Kidney (tissue), 14 donors: ENCODE results near the gene PITPNM3. TPM values are rescaled to one million over a fixed set of nuclear protein-coding genes. Genes with fewer than 3 reads are reported as not detected.

Source experiments
- DNase-seq, 5 donors: peaks; one replicate each; pipeline ENCODE4 v3.0.0-alpha.2; 2013 to 2020
- FAIRE-seq: peaks from 2 replicates; lab custom pipeline; 2012; peaks lifted over from hg19 to GRCh38; lab: Jason Lieb, UNC
- H3K27ac ChIP-seq, 2 donors: one replicate each; pipeline ENCODE4 v1.7.0; 2013; ENCODE audit warnings: low read depth in 2 of 2, low read length in 2 of 2, inconsistent platforms in 1 of 2
- H3K27me3 ChIP-seq: one replicate; pipeline ENCODE4 v1.7.1; 2013; ENCODE audit warnings: low read length, inconsistent platforms; ENCODE audit not compliant: control insufficient read depth, insufficient read depth
- H3K36me3 ChIP-seq, 3 donors: one replicate each; pipeline versions ENCODE4 v1.7.0 to v1.7.1; 2013; ENCODE audit warnings: low read length in 3 of 3, control low read depth in 1 of 3, inconsistent platforms in 1 of 3; ENCODE audit not compliant: insufficient read depth in 3 of 3, control insufficient read depth in 2 of 3
- H3K4me1 ChIP-seq, 3 donors: one replicate each; pipeline versions ENCODE4 v1.7.0 to v1.7.1; 2013; ENCODE audit warnings: low read length in 3 of 3, inconsistent platforms in 1 of 3, low read depth in 1 of 3; ENCODE audit not compliant: control insufficient read depth in 2 of 3, insufficient read depth in 2 of 3
- H3K4me3 ChIP-seq, 3 donors: one replicate each; pipeline versions ENCODE4 v1.7.0 to v1.8.1; 2013; ENCODE audit warnings: low read length in 3 of 3, control low read depth in 1 of 3, inconsistent platforms in 1 of 3
- H3K9ac ChIP-seq, 3 donors: one replicate each; pipeline versions ENCODE4 v1.7.0 to v1.7.1; 2013; ENCODE audit warnings: low read length in 3 of 3, control low read depth in 1 of 3, inconsistent platforms in 1 of 3
- H3K9me3 ChIP-seq, 3 donors: one replicate each; pipeline versions ENCODE4 v1.7.0 to v1.7.1; 2013; ENCODE audit warnings: low read length in 3 of 3, control low read depth in 1 of 3, inconsistent platforms in 1 of 3; ENCODE audit not compliant: control insufficient read depth in 2 of 3, insufficient read depth in 1 of 3
- intact Hi-C: fragments of 100-400 bp; cut with DNase I; formaldehyde crosslinking; loops from one replicate; pipeline ENCODE4 v1.11.1; 2022
- polyA plus RNA-seq: library from polyadenylated mRNA; stranded (reverse); fragments of 350-450 nt; fragmentation: Illumina TruSeq; extraction: RNeasy Lipid Tissue Mini Kit (QIAGEN cat#74804); gene quantifications from one replicate; pipeline ENCODE4 v1.2.3, GENCODE V29; 2014; ENCODE audit warnings: low read depth, low replicate concordance; ENCODE audit not compliant: insufficient read depth
- total RNA-seq: library from RNA; stranded (reverse); fragmentation: NEBNext Ultra II Directional; extraction: Animal tissue kit (Norgen Biotek cat#: 25700); gene quantifications from one replicate; pipeline ENCODE4 v1.2.1, GENCODE V29; 2021
- TF ChIP-seq, protein P1 (sequence below): IDR thresholded peaks from 3 replicates; pipeline ENCODE4 v1.5.1; 2012; ENCODE audit warnings: mild to moderate bottlenecking, moderate library complexity, borderline replicate concordance; ENCODE audit not compliant: insufficient read depth; ENCODE audit errors: extremely low read depth
- donor health status: control.
- donor health status: control.
- donor health status: control.
- donor health status: control.
- donor health status: control.
- donor health status: DM: yes; HTN: yes; CAD: no.
- donor health status: Normal renal cell carcinoma (clear cell type).

Gene PITPNM3
- total and polyA plus RNA-seq, 2 donors from 2014 or later = 1.8 to 9.1 TPM

GRCh38 chr17:6437956-6438355, 118.4 kb downstream of the PITPNM3 start:
- Histone ChIP-seq H3K27me3 (no peaks in the 10 kb centered on the region), H3K36me3 (no peaks in the 10 kb centered on the region), H3K27ac (no peak overlapping the region), H3K9me3 (no peaks in the 10 kb centered on the region), H3K4me3 (no peak overlapping the region), H3K9ac (no peak overlapping the region), H3K4me1 (no peaks in the 10 kb centered on the region)
- intact Hi-C loops = no loop called here
- TF ChIP-seq, protein P1, sequence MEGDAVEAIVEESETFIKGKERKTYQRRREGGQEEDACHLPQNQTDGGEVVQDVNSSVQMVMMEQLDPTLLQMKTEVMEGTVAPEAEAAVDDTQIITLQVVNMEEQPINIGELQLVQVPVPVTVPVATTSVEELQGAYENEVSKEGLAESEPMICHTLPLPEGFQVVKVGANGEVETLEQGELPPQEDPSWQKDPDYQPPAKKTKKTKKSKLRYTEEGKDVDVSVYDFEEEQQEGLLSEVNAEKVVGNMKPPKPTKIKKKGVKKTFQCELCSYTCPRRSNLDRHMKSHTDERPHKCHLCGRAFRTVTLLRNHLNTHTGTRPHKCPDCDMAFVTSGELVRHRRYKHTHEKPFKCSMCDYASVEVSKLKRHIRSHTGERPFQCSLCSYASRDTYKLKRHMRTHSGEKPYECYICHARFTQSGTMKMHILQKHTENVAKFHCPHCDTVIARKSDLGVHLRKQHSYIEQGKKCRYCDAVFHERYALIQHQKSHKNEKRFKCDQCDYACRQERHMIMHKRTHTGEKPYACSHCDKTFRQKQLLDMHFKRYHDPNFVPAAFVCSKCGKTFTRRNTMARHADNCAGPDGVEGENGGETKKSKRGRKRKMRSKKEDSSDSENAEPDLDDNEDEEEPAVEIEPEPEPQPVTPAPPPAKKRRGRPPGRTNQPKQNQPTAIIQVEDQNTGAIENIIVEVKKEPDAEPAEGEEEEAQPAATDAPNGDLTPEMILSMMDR = no peak
- no peak for DNase-seq
- FAIRE-seq = no peak

GRCh38 chr17:6437466-6437865, 118.9 kb downstream of the PITPNM3 start:
- Histone ChIP-seq H3K27ac (no peak overlapping the region), H3K27me3 (no peaks in the 10 kb centered on the region), H3K4me3 (no peak overlapping the region), H3K36me3 (no peaks in the 10 kb centered on the region), H3K9ac (no peak overlapping the region), H3K4me1 (no peaks in the 10 kb centered on the region), H3K9me3 (no peaks in the 10 kb centered on the region)
- TF ChIP-seq, protein P1 = no peak
- intact Hi-C loops = no loop called here
- FAIRE-seq (no peak), DNase-seq (no peak)

- no peaks in the 10 kb centered on the region for H3K27me3 ChIP-seq
- no peak overlapping the region for H3K27ac ChIP-seq
- no peaks in the 10 kb centered on the region for H3K4me1 ChIP-seq
- H3K36me3 ChIP-seq = no peaks in the 10 kb centered on the region
- FAIRE-seq (no peak), DNase-seq (peak in 4 of 5 donors; percentile 72 to 82 (median 77))
- H3K9ac ChIP-seq = no peak overlapping the region
- TF ChIP-seq, protein P1 = peak; percentile 81
- H3K4me3 ChIP-seq = no peak overlapping the region
- no peaks in the 10 kb centered on the region for H3K9me3 ChIP-seq
- intact Hi-C loops = no loop called here
Measured at GRCh38 chr17:6435968-6436367, 120.4 kb downstream of the PITPNM3 start.

DNA sequence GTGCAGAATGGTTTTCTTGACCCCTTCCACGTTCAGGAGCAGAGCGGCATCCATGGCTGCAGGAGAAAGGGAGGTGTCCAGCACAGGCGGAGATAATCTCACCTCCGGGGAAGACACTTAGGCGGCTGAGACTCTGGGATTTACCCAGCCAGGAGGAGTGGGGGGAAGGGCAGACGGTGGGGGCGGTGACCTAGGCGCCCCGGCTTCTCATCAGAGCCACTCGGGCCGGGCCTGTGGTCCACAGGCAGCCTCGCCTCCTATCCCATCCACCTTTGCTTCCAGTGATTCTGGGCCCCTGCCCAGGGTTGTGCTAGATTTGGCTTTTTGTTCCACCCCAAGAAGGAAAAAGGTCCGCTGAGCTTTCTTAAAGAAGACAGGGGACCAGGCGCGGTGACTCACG, 121.3 kb downstream of the PITPNM3 start, which contains the start of gene AIPL1:
Gene AIPL1, minus strand, starts transcription at position 71 of the 400 bp plus-strand sequence. Its CDS starts 17 bp downstream, at position 54.
- H3K27ac ChIP-seq = no peak within 1 kb of the TSS
- intact Hi-C loops = no loop called here
- DNase-seq (no peak), FAIRE-seq (no peak)
- no peaks in the 10 kb centered on the region for H3K9me3 ChIP-seq
- no peak within 1 kb of the TSS for H3K9ac ChIP-seq
- no peaks in the 10 kb centered on the region for H3K36me3 ChIP-seq
- no peaks in the 10 kb centered on the region for H3K4me1 ChIP-seq
- no peaks in the 10 kb centered on the region for H3K27me3 ChIP-seq
- H3K4me3 ChIP-seq = no peak within 1 kb of the TSS
- TF ChIP-seq, protein P1 = no peak
